HEK293 (cell line): Measurements from ENCODE around the gene GPR157.

Experiments
- ATF2 ChIP-seq: fragments of 450-650 bp; formaldehyde crosslinking; IDR thresholded peaks from 2 replicates; pipeline ENCODE4 v1.5.1; 2016; ENCODE audit warnings: missing biosample characterization, missing genetic modification characterization, low read depth
- CTCF ChIP-seq: fragments of 450-650 bp; formaldehyde crosslinking; IDR thresholded peaks from 2 replicates; pipeline ENCODE4 v1.5.1; 2016; ENCODE audit warnings: missing biosample characterization, missing genetic modification characterization
- GFI1B ChIP-seq: fragments of 450-650 bp; formaldehyde crosslinking; IDR thresholded peaks from 2 replicates; pipeline ENCODE4 v1.5.1; 2016; ENCODE audit warnings: missing biosample characterization, missing genetic modification characterization
- KLF16 ChIP-seq: fragments of 450-650 bp; formaldehyde crosslinking; IDR thresholded peaks from 2 replicates; pipeline ENCODE4 v1.5.1; 2017; ENCODE audit warnings: missing biosample characterization, missing genetic modification characterization
- PBX3 ChIP-seq: sonication (generic); formaldehyde crosslinking; IDR thresholded peaks from 2 replicates; pipeline ENCODE4 v1.8.1; 2022; ENCODE audit warnings: mild to moderate bottlenecking, moderate library complexity, missing genetic modification reagents
- SCRT2 ChIP-seq: fragments of 450-650 bp; formaldehyde crosslinking; IDR thresholded peaks from 2 replicates; pipeline ENCODE4 v1.5.1; 2016; ENCODE audit warnings: missing biosample characterization, missing genetic modification characterization
- SP3 ChIP-seq: fragments of 450-650 bp; formaldehyde crosslinking; IDR thresholded peaks from 2 replicates; pipeline ENCODE4 v1.5.1; 2016; ENCODE audit warnings: missing biosample characterization, missing genetic modification characterization
- ZIC2 ChIP-seq: fragments of 450-650 bp; formaldehyde crosslinking; IDR thresholded peaks from 2 replicates; pipeline ENCODE4 v1.5.1; 2016; ENCODE audit warnings: missing biosample characterization, missing genetic modification characterization
- ZNF211 ChIP-seq: fragments of 450-650 bp; formaldehyde crosslinking; IDR thresholded peaks from 2 replicates; pipeline ENCODE4 v1.5.1; 2016; ENCODE audit warnings: low read depth, missing biosample characterization, missing genetic modification characterization
- ZNF354C ChIP-seq: fragments of 450-650 bp; formaldehyde crosslinking; IDR thresholded peaks from 2 replicates; pipeline ENCODE4 v1.5.1; 2016; ENCODE audit warnings: missing biosample characterization, missing genetic modification characterization, low read depth, borderline replicate concordance
- ZNF416 ChIP-seq: fragments of 450-650 bp; formaldehyde crosslinking; IDR thresholded peaks from 2 replicates; pipeline ENCODE4 v1.5.1; 2016; ENCODE audit warnings: missing biosample characterization, missing genetic modification characterization
- ZNF473 ChIP-seq: fragments of 450-650 bp; formaldehyde crosslinking; IDR thresholded peaks from 2 replicates; pipeline ENCODE4 v1.5.1; 2017; ENCODE audit warnings: missing biosample characterization, missing genetic modification characterization
- ZNF670 ChIP-seq: fragments of 450-650 bp; formaldehyde crosslinking; IDR thresholded peaks from 2 replicates; pipeline ENCODE4 v1.5.1; 2016; ENCODE audit warnings: missing biosample characterization, missing genetic modification characterization, low read depth
- ZNF76 ChIP-seq: fragments of 450-650 bp; formaldehyde crosslinking; IDR thresholded peaks from 2 replicates; pipeline ENCODE4; 2016; ENCODE audit warnings: low read depth, missing biosample characterization, missing genetic modification characterization, borderline replicate concordance

- no peak for TF ChIP-seq CTCF
- no peak for TF ChIP-seq ZNF670 (tag by site-specific recombination)
- TF ChIP-seq ZIC2 (tag by site-specific recombination) = no peak
- TF ChIP-seq PBX3 = no peak
- TF ChIP-seq ZNF416 = no peak
- TF ChIP-seq KLF16 = no peak
- no peak for TF ChIP-seq ZNF76
- no peak for TF ChIP-seq SCRT2 (tag by site-specific recombination)
- no peak for TF ChIP-seq ZNF473 (tag by site-specific recombination)
- TF ChIP-seq ZNF354C (tag by site-specific recombination) = no peak
- TF ChIP-seq ZNF211 (tag by site-specific recombination) = no peak
- no peak for TF ChIP-seq ATF2 (tag by site-specific recombination)
- no peak for TF ChIP-seq SP3 (tag by site-specific recombination)
- TF ChIP-seq GFI1B (tag by site-specific recombination) = no peak
These were observed 40.8 kb upstream of the GPR157 start for GRCh38 chr1:9169601-9170137.
